Neuronal stem cell (in vitro differentiated cells): Measurements from ENCODE around the gene UGP2.

ENCODE experiments used
- DNase-seq: peaks from one replicate; pipeline ENCODE4 v3.0.0-alpha.2; 2013; ENCODE audit warnings: low spot score
- H2AFZ ChIP-seq: one replicate; pipeline ENCODE4 v1.6.1; 2013; ENCODE audit warnings: mild to moderate bottlenecking, low read length, inconsistent platforms
- H2AK5ac ChIP-seq: 2 replicates; pipeline ENCODE4 v1.6.1; 2013; ENCODE audit warnings: low read depth, mild to moderate bottlenecking, inconsistent platforms, low read length, moderate library complexity, mixed read lengths
- H2BK120ac ChIP-seq: 2 replicates; pipeline ENCODE4 v1.6.1; 2013; ENCODE audit warnings: low read depth, mild to moderate bottlenecking, inconsistent platforms, low read length, moderate library complexity, mixed read lengths
- H2BK12ac ChIP-seq: one replicate; pipeline ENCODE4 v1.6.1; 2013; ENCODE audit warnings: low read length, inconsistent platforms
- H2BK15ac ChIP-seq: 2 replicates; pipeline ENCODE4 v1.6.1; 2013; ENCODE audit warnings: mild to moderate bottlenecking, low read length, inconsistent platforms, mixed read lengths
- H2BK5ac ChIP-seq: one replicate; pipeline ENCODE4 v1.6.1; 2013; ENCODE audit warnings: inconsistent platforms, mild to moderate bottlenecking, low read length, moderate library complexity
- H3K14ac ChIP-seq: one replicate; pipeline ENCODE4 v1.6.1; 2013; ENCODE audit warnings: low read length, inconsistent platforms
- H3K18ac ChIP-seq: 2 replicates; pipeline ENCODE4 v1.6.1; 2013; ENCODE audit warnings: low read length, inconsistent platforms
- H3K23ac ChIP-seq: 2 replicates; pipeline ENCODE4 v1.6.1; 2013; ENCODE audit warnings: low read depth, mild to moderate bottlenecking, mixed read lengths, low read length, inconsistent platforms; ENCODE audit not compliant: poor library complexity
- H3K27ac ChIP-seq: replicated peaks from 3 replicates; pipeline ENCODE4 v1.5.1; 2013; ENCODE audit warnings: low read length, inconsistent platforms
- H3K27me3 ChIP-seq, 3 experiments: 2 replicates each; pipeline ENCODE4 v1.6.1; 2013; ENCODE audit warnings: low read length in 3 of 3, mild to moderate bottlenecking in 2 of 3, inconsistent platforms in 1 of 3, low read depth in 1 of 3, mixed read lengths in 1 of 3, moderate library complexity in 1 of 3; ENCODE audit not compliant: control insufficient read depth in 3 of 3, insufficient read depth in 3 of 3
- H3K36me3 ChIP-seq, 2 donors: replicated peaks in 1 of 2; 2 replicates each; pipeline ENCODE4 v1.6.1; 2013; ENCODE audit warnings: low read length in 2 of 2; ENCODE audit not compliant: control insufficient read depth in 2 of 2, insufficient read depth in 2 of 2
- H3K4ac ChIP-seq: 2 replicates; pipeline ENCODE4 v1.6.1; 2013; ENCODE audit warnings: inconsistent platforms, mild to moderate bottlenecking, low read length, moderate library complexity
- H3K4me1 ChIP-seq, 2 donors: 1 replicate in 1 of 2; 2 replicates in 1 of 2; pipeline ENCODE4 v1.6.1; 2013; ENCODE audit warnings: low read length in 2 of 2, low read depth in 1 of 2; ENCODE audit not compliant: control insufficient read depth in 2 of 2, insufficient read depth in 1 of 2
- H3K4me2 ChIP-seq: one replicate; pipeline ENCODE4 v1.6.1; 2013; ENCODE audit warnings: mild to moderate bottlenecking, low read length, inconsistent platforms; ENCODE audit not compliant: insufficient read depth, poor library complexity, severe bottlenecking
- H3K4me3 ChIP-seq, 2 donors: 2 replicates each; pipeline ENCODE4 v1.5.1; 2013; ENCODE audit warnings: low read length in 2 of 2, mild to moderate bottlenecking in 2 of 2, inconsistent platforms in 1 of 2, moderate library complexity in 1 of 2
- H3K79me1 ChIP-seq: one replicate; pipeline ENCODE4 v1.6.1; 2013; ENCODE audit warnings: low read depth, mild to moderate bottlenecking, inconsistent platforms, low read length, moderate library complexity
- H3K9ac ChIP-seq: one replicate; pipeline ENCODE4 v1.6.1; 2013; ENCODE audit warnings: mild to moderate bottlenecking, low read depth, low read length, inconsistent platforms; ENCODE audit not compliant: poor library complexity
- H3K9me3 ChIP-seq, 2 donors: replicated peaks in 1 of 2; 2 replicates each; pipeline versions ENCODE3 to v1.6.1; 2013; ENCODE audit warnings: low read length in 2 of 2, mild to moderate bottlenecking in 2 of 2, inconsistent platforms in 1 of 2, low read depth in 1 of 2, mixed read lengths in 1 of 2, moderate library complexity in 1 of 2; ENCODE audit not compliant: control insufficient read depth in 2 of 2, insufficient read depth in 1 of 2
- H4K8ac ChIP-seq: one replicate; pipeline ENCODE4 v1.6.1; 2013; ENCODE audit warnings: low read depth, mild to moderate bottlenecking, inconsistent platforms, low read length, moderate library complexity
- H4K91ac ChIP-seq: one replicate; pipeline ENCODE4 v1.6.1; 2013; ENCODE audit warnings: low read length, low read depth, mild to moderate bottlenecking, inconsistent platforms; ENCODE audit not compliant: poor library complexity
- WGBS, 2 donors: extraction: QIAGEN DNeasy Blood & Tissue Kit; methylation state at CpG; one replicate each; pipeline ENCODE4 v1.1.7; 2013; ENCODE audit warnings: missing lambda C conversion rate in 2 of 2, mixed read lengths in 1 of 2; ENCODE audit not compliant: insufficient read length in 2 of 2, insufficient replicate concordance in 1 of 2; ENCODE audit errors: extremely low coverage in 2 of 2; 5-methylcytosine and 5-hydroxymethylcytosine counted together

UGP2 gene

DNA sequence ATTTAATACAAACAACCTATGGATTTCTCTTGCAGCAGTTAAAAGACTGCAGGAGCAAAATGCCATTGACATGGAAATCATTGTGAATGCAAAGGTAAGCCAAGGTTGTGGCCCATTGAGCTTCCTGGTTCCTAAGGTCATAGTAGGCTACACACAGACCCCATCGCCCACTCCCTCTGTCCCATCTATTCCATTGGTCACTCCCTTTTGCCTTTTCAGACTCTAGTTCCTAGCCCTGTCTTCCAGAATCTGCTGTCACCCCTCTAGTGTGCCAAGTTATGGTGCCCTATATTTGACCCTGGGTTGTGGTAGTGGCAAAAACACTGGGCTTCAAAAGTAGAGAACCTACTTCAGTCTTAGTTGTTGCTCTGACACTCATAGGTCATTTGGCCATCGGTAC lies 44.7 kb downstream of the UGP2 start:
- no peak for DNase-seq
- no peaks in the 10 kb centered on the region for H3K27me3 ChIP-seq
- no peaks in the 10 kb centered on the region for H3K9me3 ChIP-seq
- H3K79me1 ChIP-seq, result no peaks in the 10 kb centered on the region
- H2AFZ ChIP-seq, result no peak overlapping the region
- no peak overlapping the region for H3K4ac ChIP-seq
- H4K8ac ChIP-seq, result no peak overlapping the region
- no peak overlapping the region for H3K4me3 ChIP-seq
- H3K4me1 ChIP-seq, result no peaks in the 10 kb centered on the region
- no peak overlapping the region for H3K18ac ChIP-seq
- H3K27ac ChIP-seq, result no peak overlapping the region
- no peak overlapping the region for H3K4me2 ChIP-seq
- no CpG with 5 or more reads among the region's 2 CpGs for WGBS, 2 donors
- no peak overlapping the region for H3K14ac ChIP-seq
- no peak overlapping the region for H2BK5ac ChIP-seq
- no peak overlapping the region for H3K9ac ChIP-seq
- H3K23ac ChIP-seq, result no peak overlapping the region
- H2BK120ac ChIP-seq, result no peak overlapping the region
- no peak overlapping the region for H2BK12ac ChIP-seq
- H2BK15ac ChIP-seq, result no peak overlapping the region
- peaks cover 8 to 95% of the 10 kb centered on the region in 2 donors for H3K36me3 ChIP-seq
- H2AK5ac ChIP-seq, result no peak overlapping the region
- H4K91ac ChIP-seq, result no peak overlapping the region

DNA sequence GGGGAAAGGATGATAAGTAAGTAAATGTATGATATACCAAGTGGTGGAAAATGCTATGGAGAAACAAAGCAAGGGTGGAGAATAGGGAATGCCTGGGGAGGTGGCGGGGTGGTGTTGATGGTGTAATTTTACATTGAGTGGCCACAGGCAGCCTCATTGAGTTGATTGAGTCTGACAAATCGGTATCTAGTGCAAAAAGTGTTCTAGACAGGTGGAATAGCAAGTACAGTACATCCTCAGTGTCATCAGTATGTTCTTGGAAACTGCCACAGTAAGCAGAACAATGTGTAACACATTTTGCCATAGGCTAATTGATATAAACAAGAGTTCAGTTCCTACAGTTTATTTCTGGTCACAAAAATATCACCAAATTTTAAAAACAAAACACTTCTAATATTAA lies 46.4 kb downstream of the UGP2 start:
- peaks cover 6 to 99% of the 10 kb centered on the region in 2 donors for H3K36me3 ChIP-seq
- no peak overlapping the region for H3K27ac ChIP-seq

GRCh38 chr2:63888490-63889402 lies 47.0 kb downstream of the UGP2 start:
- 100% methylated on average over 2 of the region's 6 CpGs; no CpG with 5 or more reads in 1 of the 2 donors for WGBS, 2 donors
- H3K4me2 ChIP-seq, result no peak overlapping the region
- H3K4me3 ChIP-seq, result no peak overlapping the region
- H4K8ac ChIP-seq, result no peak overlapping the region
- H2BK120ac ChIP-seq, result no peak overlapping the region
- no peaks in the 10 kb centered on the region for H3K4me1 ChIP-seq
- no peak overlapping the region for H2AK5ac ChIP-seq
- no peaks in the 10 kb centered on the region for H3K9me3 ChIP-seq
- no peak overlapping the region for H2BK12ac ChIP-seq
- H2BK15ac ChIP-seq, result no peak overlapping the region
- no peak overlapping the region for H3K18ac ChIP-seq
- H2BK5ac ChIP-seq, result no peak overlapping the region
- H3K36me3 ChIP-seq, result peaks cover 6 to 99% of the 10 kb centered on the region in 2 donors
- no peaks in the 10 kb centered on the region for H3K79me1 ChIP-seq
- H3K27ac ChIP-seq, result no peak overlapping the region
- no peak overlapping the region for H4K91ac ChIP-seq
- no peak overlapping the region for H3K14ac ChIP-seq
- peak; percentile 41 for DNase-seq
- H3K9ac ChIP-seq, result no peak overlapping the region
- H3K4ac ChIP-seq, result no peak overlapping the region
- no peak overlapping the region for H3K23ac ChIP-seq
- no peaks in the 10 kb centered on the region for H3K27me3 ChIP-seq
- no peak overlapping the region for H2AFZ ChIP-seq

More for the DNA sequence above, 46.4 kb downstream of the UGP2 start:
- H2AK5ac ChIP-seq, result no peak overlapping the region
- H4K91ac ChIP-seq, result no peak overlapping the region
- no peak overlapping the region for H2AFZ ChIP-seq
- H2BK12ac ChIP-seq, result no peak overlapping the region
- WGBS, 2 donors, result no CpG with 5 or more reads among the region's 2 CpGs
- H4K8ac ChIP-seq, result no peak overlapping the region
- no peaks in the 10 kb centered on the region for H3K9me3 ChIP-seq
- no peak overlapping the region for H3K4me2 ChIP-seq
- H3K14ac ChIP-seq, result no peak overlapping the region
- H3K4ac ChIP-seq, result no peak overlapping the region
- H2BK15ac ChIP-seq, result no peak overlapping the region
- H2BK120ac ChIP-seq, result no peak overlapping the region
- H3K23ac ChIP-seq, result no peak overlapping the region
- H3K4me3 ChIP-seq, result no peak overlapping the region
- no peaks in the 10 kb centered on the region for H3K79me1 ChIP-seq
- H2BK5ac ChIP-seq, result no peak overlapping the region
- no peaks in the 10 kb centered on the region for H3K4me1 ChIP-seq
- H3K18ac ChIP-seq, result no peak overlapping the region
- no peak for DNase-seq
- no peaks in the 10 kb centered on the region for H3K27me3 ChIP-seq
- H3K9ac ChIP-seq, result no peak overlapping the region

GRCh38 chr2:63890678-63891077 lies 49.0 kb downstream of the UGP2 start:
- no peak overlapping the region for H2BK15ac ChIP-seq
- no peak for DNase-seq
- no peaks in the 10 kb centered on the region for H3K79me1 ChIP-seq
- no peak overlapping the region for H2AFZ ChIP-seq
- no peak overlapping the region for H2BK12ac ChIP-seq
- H3K14ac ChIP-seq, result no peak overlapping the region
- no peak overlapping the region for H2AK5ac ChIP-seq
- H4K8ac ChIP-seq, result no peak overlapping the region
- no peak overlapping the region for H4K91ac ChIP-seq
- no peak overlapping the region for H3K4me3 ChIP-seq
- no peak overlapping the region for H2BK5ac ChIP-seq
- peaks cover 6 to 96% of the 10 kb centered on the region in 2 donors for H3K36me3 ChIP-seq
- no peak overlapping the region for H3K4ac ChIP-seq
- no peak overlapping the region for H3K4me2 ChIP-seq
- no peaks in the 10 kb centered on the region for H3K4me1 ChIP-seq
- H3K23ac ChIP-seq, result no peak overlapping the region
- H3K9ac ChIP-seq, result no peak overlapping the region
- no peak overlapping the region for H2BK120ac ChIP-seq
- H3K9me3 ChIP-seq, result no peaks in the 10 kb centered on the region
- no peak overlapping the region for H3K27ac ChIP-seq
- no peak overlapping the region for H3K18ac ChIP-seq
- no peaks in the 10 kb centered on the region for H3K27me3 ChIP-seq
- WGBS, 2 donors, result no CpG with 5 or more reads among the region's 2 CpGs
